ENCODE measurements around the gene VGLL3.
"Not testable (repeated sequence)": the region's sequence is repeated elsewhere in the genome, so short reads cannot be mapped to it uniquely, and the experiment has no call there.

The VGLL3 gene, protein sequence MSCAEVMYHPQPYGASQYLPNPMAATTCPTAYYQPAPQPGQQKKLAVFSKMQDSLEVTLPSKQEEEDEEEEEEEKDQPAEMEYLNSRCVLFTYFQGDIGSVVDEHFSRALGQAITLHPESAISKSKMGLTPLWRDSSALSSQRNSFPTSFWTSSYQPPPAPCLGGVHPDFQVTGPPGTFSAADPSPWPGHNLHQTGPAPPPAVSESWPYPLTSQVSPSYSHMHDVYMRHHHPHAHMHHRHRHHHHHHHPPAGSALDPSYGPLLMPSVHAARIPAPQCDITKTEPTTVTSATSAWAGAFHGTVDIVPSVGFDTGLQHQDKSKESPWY

DNA sequence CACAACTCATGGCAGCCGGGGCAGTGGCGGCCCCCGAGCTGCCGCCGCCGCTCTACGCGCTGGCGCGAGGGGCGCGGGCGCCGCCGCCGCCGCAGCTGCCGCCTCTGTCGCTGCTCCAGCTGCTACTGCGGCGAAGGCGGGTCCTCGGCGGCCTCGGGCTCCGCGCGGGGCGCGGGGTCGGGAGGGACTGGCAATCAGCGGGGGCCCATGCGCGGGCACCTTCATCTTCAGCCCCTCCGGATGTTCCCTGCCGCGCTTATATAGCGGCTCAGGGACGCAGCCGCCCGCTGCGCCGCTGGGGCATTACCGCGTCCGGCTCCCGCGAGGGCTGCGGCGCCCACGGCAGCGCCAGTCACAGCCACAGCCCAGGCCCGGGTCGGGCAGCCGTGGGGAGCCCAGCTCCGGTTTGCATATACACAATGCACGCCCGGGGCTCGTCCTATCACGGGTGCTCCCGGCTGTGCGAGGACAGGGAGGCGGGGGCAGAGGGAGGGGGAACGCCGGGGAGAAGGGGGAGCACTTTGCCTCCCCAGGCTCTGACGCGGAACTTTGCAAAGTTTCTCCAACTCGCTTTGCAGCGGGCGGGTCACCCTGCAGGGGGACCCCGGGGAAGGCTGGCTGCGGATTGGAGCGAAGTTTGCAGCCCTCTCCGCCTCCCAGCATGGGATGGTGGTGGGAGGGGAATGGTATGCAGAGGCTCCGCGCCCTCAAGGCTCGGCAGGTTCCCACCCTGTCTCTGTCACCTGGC lies at the start of gene VGLL3:
TSS of gene VGLL3 (minus strand) at position 416 of the 748 bp plus-strand sequence. CDS start at position 10, 406 bp downstream.
- DNase-seq: no peak

DNA sequence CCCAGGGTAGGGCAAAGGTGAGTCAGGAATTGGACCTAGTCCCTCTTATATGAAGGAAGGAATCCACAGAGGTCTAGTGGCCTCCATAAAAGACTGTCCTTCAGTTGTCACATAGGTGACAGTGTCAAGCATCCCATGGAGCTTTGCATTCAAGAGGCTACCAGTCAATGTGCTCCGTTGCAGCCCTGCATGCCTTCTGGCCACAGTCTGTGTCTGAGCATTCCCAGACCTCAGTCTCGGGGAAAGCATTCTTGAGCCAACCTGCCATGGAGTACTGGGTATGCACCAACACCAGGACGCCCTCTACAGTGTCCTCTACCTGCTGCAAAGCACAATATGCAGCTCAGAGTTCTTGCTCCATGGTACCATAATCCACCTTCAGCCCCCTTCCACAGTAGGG lies 46.7 kb upstream of the VGLL3 start:
- no peak for DNase-seq

DNA sequence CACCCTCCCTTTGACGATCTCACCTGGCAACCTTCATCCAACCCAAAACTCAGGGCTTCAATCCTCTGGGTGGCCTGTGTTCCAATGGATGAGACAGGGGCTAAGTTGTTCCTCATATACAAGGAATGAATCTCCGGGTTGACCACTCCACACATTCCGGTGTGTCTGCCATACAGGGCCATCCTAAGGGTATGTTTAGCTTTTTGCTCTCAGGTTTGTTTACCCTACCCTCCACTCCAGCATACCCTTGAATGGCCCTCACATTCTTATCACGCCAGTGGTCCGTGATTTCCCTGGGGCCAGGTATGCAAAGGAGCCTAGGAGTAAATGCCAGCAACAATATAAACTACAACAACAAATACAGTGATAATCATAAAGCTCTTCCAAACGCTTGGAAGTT lies 45.7 kb upstream of the VGLL3 start:
- DNase-seq: no peak

DNA sequence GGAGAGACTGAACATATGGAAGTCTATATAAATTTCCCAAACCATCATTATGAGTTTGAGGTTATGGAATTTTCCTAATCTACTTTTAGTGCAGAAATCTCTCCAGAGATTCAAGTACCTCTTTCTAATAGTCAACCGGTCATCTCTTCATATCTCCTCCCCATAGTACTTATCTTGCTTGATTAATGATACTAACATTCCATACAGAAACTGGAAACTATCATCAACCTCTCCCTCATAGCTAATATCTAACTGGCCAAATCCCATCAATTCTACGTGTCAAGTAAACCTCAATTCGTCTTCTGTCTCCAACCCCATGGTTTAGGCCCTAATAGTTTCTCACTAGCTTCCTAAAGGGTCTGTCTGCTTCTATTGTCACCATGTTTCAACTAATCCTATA lies 44.4 kb upstream of the VGLL3 start:
- DNase-seq: no peak

DNA sequence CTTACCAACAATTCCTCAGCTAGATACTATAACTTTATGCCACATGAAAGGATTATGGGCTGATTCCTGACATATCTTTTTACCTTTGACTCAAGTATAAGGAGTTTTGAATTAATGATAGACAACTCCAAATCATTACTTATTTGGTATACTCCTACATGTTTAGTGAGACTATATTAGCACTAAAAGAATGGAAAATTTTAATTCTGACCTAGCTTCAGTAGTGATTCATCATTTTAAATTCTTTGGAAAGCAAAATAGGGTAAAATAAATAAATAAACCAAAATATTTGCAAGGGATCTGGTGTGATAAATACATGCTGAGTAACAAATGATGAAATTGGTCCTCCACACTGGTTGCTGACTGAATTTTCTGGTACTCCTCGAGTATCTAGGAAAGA lies 42.3 kb upstream of the VGLL3 start:
- DNase-seq: no peak

DNA sequence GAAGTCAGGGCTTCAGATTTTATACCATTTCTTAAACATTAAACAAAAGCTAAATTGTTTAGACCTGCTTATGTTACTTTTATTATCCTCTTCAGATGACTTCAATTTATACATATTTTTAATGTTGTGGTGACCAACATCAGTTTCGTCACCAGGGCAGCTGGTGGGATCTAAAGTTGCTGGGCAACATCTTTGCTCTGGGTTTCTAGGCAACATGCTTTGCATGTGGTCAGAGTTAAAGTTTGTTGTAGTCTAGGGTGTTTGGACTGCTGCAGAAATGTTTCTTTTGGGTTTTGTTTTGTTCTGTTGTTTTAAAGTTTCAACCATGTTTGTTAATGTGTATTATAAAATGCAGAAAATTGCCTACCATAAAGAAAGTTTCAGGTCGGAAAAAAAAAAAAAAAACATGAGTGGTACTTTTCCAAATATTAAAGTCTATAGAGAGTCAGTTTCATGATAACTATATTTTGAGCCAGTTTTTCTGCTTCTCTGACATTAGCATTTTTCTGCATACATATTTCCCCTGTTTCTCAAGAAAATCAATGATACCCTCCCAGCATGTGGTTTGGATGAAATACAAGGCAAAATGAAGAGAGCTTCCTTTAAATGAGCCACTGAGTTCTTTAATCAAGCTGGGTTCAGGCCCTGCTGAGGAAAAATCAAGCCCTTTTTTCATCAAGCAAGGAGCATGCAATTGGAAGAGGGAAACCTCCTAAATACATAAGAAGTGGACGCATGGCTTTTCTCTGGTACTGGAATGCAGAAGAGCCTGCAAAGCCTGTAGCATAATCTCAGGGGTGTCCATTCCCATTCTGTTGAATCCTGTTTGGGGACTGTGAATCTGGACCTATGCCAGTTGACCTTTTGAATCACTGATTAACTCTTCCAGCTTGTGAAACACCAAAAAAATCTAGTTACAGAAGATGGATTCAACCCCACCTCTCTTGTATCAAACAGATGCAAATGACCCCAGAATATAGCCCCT lies 35.0 kb upstream of the VGLL3 start:
- DNase-seq: no peak

DNA sequence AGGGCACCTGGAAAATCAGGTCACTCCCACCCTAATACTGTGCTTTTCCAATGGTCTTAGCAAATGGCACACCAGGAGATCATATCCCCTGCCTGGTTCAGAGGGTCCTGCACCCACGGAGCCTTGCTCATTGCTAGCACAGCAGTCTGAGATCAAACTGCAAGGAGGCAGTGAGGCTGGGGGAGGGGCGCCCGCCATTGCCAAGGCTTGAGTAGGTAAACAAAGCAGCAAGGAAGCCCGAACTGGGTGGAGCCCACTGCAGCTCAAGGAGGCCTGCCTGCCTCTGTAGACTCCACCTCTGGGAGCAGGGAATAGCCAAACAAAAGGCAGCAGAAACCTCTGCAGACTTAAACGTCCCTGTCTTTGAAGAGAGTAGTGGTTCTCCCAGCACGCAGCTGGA lies 26.4 kb upstream of the VGLL3 start:
- DNase-seq: not testable (repeated sequence)

DNA sequence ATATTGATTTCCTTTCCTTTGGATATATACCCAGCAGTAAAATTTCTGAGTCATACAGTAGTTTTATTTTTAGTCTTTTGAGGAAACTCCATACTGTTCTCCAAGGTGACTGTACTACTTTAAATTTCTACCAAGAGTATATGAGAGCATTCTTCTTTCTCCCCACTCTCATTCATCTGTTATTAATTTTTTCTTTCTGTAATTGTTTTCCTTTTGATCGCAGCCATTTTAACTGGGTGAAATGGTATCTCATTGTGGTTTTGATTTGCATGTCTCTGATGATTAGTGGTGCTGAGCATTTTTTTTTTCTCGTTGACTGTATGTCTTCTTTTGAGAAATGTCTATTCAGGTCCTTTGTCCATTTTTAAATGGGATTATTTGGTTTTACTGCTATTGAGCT lies 18.3 kb upstream of the VGLL3 start:
- no peak for DNase-seq

DNA sequence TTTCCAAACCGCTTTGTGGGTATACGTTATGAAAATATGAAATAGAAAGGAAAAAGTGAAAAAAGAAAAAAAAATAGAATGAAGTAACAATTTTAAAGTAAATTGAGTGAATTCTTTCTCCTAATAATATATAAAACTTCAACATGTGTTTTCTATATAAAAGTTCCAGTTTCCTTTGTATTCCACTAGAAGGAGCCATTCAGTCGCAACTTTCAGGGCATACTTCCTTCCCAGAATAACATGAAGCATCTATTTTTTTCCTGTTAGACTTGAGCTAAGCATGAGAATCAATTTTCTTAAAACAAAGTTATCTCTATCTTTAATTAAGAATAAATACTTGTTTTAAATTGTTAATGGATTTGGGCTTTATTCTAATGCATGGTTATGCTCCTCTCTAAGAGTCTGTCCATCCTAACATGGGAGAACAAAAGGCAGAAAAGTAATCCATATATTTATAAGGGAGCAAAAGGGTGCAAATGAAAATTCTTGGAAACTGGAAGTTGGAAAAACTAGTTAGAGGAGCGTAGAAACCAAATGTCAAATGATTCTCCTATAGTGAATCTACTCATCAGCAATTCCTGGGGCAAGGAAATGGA lies 16.0 kb upstream of the VGLL3 start:
- no peak for DNase-seq

DNA sequence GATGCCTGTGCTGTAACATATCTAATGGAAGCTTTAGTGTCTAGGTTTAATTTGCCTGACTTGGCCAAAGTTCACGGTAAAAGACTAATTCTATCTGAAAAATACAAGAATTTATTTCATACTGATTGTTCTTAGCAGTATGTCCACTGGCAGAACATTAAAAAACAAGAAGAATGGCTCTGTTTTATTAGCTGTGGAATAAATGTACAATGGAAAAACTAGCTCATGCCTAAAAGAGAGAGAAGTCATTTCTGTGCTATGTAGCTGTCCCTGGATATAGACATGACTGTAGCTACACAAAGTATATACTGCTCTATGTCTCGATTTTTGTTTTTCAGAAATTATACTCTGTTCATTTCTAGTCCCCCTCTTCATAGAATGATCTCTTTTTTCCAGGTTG lies 13.9 kb upstream of the VGLL3 start:
- DNase-seq: no peak

DNA sequence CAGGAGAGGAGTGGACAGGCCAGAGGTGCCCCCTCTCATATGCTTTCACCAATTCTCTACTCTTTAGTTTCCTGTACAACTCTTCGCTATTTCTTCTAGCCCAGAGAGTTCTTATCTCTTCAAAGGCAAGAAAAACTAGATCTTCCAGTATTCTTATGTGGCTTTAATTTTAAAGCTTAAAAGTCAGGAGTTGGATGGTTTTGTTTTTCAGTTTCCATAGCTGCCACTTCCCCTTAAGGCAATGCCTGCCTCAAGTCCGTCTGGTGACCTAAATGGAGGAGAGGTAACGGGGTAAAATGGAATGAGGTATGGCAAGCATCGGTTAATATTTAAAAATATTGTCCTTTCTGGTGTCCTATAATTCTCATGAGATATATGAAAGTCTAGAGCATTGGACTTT lies 11.4 kb upstream of the VGLL3 start:
- DNase-seq: no peak

DNA sequence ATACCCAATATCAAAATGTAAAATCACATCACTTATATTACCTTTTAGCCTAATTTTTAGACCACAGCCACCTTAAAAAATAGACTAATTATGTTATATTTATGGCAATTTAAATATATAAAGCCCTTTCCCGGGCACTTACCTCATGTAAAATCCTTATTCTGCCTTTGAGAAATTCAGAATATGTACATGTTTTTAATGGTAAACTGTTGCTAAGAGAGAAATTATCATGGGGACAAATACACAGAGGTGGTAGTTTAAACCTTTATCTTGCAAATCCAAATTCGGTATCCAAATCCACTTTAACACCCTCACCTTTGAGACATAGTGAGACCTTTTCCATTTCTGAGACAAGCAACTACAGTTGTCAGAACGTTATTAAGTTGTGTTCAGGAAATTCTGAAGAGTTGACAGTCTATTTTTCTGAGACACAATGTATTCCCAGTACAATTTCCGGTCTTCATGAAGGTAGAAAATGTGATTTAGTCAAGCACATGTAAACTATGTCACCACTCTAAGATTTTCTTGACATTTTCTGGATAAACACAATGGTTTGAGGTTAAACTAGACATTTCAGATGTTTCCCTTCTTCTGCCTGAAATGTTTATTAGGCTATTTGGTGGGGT lies 10.6 kb upstream of the VGLL3 start:
- no peak for DNase-seq

DNA sequence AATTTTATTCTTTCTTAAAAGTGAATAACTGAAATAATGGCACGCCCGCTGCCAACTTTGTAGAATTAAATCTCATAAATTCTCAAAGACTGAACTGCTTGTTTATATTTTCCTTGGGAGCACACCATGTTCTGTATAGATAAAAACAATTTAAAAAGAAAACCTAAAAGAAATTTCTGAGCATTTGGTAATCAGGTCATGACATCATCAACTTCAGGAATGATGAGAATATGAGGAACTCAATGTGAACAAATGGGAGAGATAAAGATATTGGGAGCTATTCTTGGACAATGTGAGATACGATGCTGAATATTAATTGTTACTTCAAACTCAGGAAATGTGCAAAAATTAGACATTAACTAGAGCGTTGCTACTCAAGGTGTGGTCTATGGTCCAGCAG lies 10.0 kb upstream of the VGLL3 start:
- no peak for DNase-seq

DNA sequence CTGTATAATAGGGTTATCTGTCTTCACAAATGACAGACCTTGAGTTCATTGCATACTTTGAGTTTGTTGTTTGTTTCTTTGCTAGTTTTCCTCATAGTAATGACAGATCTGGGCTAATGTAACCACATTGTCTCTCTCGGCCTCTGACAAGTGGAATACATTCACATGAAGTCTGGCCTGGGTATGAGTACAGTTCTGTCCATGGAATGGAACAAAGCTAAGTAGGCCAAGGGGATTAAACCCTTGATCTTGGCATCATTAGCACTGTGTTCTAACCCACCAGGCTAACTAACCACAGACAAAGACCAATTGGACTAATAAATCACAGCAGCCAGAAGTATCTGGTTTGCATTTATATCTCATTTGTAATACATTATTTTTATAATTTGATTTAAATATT lies 7.6 kb upstream of the VGLL3 start:
- no peak for DNase-seq

DNA sequence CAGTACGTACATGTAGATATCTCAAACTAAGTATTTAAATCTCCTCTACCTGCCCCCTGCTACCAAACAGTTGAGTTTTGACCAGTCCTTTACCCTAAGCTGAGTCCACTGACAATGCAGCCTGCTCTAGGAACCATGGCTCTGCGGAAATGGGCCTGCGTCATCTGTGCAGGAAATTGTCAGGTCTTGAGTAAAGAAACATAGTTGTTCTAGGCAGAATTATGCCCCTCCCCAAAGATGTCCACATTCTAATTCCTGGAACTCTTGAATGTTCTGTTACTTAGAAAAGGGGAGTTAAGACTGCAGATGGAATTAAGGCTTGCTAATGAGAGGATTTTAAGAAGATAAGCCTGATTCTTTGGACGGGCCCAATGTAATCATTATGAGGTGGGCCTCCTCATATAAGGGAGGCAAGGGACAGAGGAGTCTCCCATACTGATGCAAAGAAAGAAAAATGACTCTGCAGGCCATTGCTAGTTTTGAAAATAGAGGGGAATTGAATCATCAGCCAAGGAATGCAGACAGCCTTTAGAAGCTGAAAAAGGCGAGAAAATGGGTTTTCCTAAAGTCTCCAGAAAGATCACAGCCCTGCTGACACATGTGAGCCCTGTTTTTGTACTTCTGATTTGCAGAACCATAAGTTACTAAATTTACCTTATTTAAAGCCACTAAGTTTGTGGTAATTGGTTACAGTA lies 5.5 kb upstream of the VGLL3 start:
- no peak for DNase-seq

DNA sequence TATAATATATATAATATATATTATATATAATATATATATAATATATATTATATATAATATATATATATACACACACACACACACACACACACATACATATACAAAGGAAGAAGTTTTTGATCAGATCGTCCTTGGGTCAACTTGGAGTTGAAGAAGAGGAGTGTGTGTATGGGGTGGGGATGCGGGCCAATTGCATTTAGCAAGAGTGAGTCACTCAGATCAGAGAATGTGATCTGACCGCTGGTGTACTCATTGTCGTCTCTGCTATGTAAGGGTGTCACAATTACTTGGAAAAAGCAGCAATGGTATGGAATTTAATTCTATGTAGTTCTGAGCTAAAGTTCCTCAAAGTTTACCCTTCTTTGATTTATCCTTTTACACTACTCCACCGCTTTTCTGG lies 4.6 kb upstream of the VGLL3 start:
- DNase-seq: no peak

DNA sequence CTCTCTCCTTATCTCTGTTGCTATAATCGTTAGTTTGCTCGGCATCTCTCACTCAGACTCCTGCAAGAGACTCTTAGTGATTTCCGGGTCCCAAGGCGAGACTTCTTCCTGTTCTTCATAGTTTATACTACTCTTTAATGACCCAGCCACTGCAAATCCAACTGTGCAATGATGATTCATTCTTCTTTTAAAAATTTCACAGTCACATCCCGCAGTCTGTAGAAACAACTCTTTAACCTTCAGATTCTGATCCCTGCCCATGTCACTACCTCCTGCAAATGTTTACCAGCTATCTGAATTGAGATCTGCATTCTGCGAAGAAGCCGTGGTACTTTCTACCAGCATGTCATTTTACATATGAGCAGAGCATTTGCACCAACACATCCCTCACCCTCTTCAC lies 2.8 kb upstream of the VGLL3 start:
- DNase-seq: no peak

DNA sequence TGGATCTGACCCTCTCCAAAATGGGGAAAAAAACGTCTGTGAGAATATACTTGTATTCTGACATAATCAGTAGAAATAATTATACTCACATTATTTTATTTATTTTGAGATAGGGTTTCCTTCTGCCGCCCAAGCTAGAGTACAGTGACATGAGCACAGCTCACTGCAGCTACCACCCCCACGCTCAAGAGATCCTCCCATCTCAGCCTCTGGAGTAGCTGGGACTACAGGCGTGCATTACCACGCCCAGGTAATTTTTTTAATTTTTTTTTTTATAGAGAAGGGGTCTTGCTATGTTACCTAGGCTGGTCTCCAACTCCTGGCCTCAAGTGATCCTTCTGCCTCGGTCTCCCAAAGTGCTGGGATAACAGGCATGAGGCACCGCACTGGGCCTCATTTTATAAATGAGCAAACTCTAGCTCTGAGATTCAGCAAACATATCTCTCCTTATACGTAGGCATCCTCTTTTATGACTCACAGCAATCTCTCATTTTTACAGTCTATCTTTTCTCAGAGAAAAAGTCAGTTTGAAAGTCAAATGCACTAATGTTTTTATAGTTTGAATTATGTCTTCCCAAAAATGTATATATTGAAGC lies 989 bp upstream of the VGLL3 start:
- DNase-seq: no peak

DNA sequence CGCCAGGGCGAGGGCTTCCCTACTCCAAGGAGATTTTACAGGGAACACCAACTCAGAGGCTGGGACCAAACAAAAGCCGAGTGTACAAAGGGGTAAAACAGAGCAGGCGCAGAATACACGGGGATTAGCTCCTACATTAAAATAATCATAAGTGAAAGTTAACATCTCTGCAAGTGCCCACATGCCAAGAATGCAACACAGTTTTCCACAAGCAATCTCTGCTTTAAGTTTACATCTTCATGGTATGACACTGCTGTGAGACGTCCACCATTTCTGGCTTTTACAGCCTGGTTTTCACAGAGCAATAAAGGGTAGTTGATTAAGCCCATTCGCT lies 500 bp upstream of the VGLL3 start:
- DNase-seq: no peak

DNA sequence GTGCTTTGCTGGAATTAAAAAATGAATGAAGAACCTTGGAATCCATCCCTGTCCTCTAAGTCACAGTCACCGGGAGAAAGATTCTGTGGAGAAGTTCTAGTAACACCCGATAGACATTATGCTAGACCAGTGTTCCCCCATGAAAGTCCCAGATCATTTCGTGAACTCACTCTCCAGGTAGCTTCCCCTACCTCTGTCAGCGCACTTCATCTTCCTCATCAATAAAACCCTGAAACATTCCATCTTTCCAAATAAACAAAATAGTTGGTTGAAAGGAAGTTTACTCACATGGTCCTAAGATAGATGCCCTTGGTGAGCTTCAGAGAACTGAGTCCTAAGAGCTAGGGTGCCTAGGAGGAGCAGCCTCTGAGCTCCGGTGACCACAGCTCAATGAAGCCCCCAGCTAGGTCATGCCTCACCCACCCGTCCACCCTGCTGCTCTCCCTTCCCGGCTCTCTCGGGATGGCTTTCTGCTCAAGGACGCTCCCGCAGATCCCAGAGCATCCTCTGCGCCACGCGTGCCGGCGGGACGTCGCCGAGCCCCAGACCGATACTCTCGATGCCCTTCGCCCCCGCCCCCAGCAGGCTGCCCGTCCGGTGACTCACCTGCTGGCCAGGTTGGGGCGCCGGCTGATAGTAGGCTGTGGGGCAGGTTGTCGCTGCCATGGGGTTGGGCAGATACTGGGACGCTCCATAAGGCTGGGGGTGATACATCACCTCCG lies 776 bp downstream of the VGLL3 start:
- no peak for DNase-seq

DNA sequence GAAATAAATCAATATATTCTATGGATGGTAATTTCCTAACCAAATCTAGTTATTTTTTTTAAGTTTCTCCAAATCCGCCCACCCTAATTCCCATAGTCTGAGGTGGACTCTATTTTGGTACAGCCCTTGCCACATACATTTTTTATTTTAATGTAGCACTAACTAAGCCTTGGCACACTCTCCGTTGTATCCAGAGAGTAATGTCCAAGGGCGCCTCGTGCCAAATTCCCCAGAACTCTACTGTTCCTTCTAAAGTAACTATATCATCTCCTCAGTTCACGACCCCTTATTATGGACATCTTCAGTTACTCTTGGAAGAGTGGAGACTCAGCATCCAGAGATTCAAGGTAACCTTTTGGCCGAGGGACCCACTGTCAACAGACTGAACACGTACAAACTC lies 1.3 kb downstream of the VGLL3 start:
- DNase-seq: no peak
